NCI-H1417 (cell line): ENCODE measurements around the gene ATP10B.
"Not testable (repeated sequence)": the region's sequence is repeated elsewhere in the genome, so short reads cannot be mapped to it uniquely, and the experiment has no call there.

Experiments
- DNase-seq, 3 experiments: peaks; one replicate each; lab custom pipeline; 2025; lab: John Stamatoyannopoulos, UW

The ATP10B gene

GRCh38 chr5:160852049-160852448, at the start of gene ATP10B:
Gene ATP10B (minus strand): TSS chr5:160852211. CDS start chr5:160688074, 164,137 bp downstream.
- no peak for DNase-seq

DNA sequence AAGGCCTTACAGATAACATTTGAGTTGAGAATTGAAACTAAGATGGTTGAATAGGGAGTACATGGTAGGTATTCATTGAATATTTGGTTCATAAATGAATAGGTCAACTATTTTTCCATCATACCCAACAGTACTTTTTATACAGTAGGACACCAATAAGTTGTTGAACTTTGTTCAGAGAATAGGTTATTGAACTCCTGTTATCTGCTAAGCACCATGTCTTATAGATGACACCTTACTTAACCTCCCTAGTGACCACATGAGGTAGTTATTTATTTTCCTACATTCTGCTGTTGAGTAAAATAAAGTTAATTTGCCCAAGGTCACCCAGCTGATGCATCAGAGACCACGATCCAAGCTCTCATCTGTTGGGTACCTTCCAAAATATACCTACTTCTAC, 49.6 kb upstream of the ATP10B start:
- no peak for DNase-seq

- no peak for DNase-seq
These were observed 47.7 kb upstream of the ATP10B start for GRCh38 chr5:160899735-160900134.

DNA sequence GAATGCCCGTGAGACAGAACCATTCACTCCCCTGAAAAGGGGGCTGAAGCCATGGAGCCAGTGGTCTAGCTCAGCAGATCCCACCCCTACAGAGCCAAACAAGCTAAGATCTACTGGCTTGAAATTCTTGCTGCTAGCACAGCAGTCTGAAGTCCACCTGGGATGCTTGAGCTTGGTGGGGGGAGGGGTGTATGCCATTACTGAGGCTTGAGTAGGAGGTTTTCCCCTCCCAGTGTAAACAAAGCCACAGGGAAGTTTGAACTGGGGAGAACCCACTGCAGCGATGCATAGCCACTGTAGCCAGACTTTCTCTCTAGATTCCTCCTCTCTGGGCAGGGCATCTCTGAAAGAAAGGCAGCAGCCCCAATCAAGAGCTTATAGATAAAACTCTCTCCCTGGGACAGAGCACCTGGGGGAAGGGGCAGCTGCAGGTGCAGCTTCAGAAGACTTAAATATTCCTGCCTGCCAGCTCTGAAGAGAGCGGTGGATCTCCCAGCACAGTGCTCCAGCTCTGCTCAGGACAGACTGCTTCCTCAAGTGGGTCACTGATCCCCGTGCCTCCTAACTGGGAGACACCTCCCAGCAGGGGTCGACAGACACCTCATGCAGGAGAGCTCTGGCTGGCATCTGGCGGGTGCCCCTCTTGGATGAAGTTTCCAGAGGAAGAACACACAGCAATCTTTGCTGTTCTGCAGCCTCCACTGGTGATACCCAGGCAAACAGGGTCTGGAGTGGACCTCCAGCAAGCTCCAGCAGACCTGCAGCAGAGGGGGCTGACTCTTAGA, 41.4 kb upstream of the ATP10B start:
- not testable (repeated sequence) for DNase-seq

DNA sequence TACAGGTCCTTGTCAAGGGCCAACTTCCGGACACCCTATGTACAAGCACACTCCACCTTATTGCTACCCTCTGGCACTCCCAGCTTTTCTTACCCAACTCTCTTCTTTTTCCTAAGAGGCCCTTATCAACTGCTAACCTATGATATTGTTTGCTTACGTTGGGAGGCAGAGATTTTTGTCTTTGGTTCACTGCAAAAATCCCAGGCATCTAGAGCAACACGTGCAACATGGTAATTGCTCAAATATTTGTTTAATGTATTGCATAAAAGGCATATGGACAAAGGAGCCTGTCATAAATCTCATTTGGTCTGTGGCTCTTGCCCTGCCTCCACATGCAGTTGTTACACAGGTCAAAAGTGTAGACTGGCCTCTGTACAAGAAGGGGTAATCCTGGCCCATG, 35.8 kb upstream of the ATP10B start:
- DNase-seq: peak; percentile 38 to 83 (median 82)

- DNase-seq: not testable (repeated sequence)
These were observed 21.7 kb upstream of the ATP10B start for GRCh38 chr5:160873560-160874200.

DNA sequence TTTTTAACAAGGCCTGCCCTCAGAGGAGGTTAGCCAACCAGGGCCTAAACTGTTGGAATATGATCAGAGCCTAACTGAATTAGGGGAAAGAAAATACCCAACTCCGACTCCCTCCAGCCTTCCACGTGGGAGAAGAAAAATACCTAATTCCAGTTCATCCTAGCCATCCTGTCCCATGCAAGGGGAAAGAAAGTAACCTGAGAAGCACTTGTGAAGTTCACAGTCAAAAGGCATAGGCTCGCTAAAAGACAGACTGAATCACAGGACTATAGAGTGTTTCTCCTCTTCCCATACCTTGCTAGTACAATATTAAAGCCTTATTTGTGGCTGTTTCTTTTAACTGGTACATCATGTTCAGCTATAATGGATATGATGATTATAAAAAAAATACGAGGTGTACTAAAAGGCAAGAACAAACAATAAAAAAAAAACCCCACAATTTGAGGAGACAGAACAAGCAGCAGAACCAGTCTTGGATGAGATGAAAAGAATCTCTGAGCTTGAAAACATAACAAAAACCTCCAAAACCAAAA, 18.0 kb upstream of the ATP10B start:
- DNase-seq: no peak

DNA sequence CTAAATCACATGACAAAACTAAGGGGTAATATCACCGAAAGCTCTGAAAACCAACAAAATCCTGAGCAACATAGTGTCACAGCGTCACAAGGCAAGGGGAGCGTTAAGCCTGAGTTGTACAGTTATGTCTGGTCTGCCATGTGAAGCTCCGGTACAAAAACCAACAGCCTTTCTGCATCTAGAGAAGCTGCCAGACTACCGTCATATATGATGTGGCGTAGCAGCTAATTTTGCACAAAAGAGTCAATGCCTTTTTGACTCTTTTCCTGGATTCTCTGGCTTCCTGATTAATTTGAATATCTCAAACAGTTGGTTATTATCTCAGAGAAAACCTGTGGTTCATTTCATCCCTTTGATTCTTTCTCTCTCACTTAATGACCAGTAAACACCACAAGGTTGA, 16.0 kb upstream of the ATP10B start:
- DNase-seq: no peak

- no peak for DNase-seq
These were observed 560 bp downstream of the ATP10B start for GRCh38 chr5:160851451-160851850.

DNA sequence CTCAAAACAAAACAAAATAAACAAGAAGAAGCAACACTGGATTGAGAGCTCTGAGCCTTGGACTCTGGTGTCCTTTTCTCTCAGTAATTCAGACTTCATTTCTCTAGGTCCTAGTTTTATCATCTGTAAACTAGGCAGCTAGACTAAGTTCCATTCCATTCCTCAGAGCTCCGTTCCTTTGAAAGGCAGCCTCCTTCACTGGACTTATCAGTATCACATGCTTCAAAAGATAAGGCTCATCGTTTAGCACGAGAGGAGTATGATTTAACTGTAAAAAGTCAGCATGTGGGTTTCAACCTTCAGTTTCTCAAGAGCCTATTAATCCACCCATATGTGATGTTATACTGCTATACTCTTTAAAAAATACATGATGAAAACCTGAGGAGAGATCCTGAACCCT, 1.6 kb downstream of the ATP10B start:
- no peak for DNase-seq

GRCh38 chr5:160847526-160848085, 4.4 kb downstream of the ATP10B start:
- no peak for DNase-seq

DNA sequence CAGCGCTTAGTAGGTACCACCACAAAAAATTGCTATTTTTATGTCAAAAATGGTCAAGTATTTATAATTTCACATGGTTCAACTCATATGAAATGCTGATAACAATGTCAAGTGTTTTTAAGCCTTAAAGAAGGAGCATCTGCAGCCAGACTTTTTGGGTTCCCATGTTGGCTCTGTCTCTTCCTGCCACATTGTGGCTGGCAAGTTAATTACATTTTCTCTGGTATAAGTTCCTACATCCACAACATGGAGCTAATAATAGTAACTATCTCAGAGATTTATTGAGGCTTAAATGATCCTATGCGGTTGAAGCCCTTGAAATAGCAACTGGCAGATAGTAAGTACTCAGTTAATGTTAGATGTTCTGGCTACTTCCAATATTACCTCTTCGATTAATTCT, 5.4 kb downstream of the ATP10B start:
- DNase-seq: no peak

DNA sequence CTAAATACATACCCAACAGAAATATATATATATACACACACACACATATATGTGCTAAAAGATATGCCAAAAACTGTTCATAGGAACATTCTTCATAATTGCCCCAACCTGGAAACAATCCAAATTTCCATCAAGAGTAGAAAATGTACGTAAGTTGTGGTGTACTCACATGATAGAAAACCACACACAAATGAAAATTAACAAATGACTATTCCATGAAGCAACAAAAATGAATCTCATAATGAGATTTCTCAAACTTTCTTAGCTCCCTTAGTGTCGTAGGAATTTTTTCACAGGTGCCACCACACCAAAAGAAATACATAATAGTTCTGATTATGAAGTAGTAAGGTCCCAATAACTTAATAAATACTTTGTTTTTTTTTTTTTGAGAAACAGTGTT, 7.8 kb downstream of the ATP10B start:
- DNase-seq: no peak

DNA sequence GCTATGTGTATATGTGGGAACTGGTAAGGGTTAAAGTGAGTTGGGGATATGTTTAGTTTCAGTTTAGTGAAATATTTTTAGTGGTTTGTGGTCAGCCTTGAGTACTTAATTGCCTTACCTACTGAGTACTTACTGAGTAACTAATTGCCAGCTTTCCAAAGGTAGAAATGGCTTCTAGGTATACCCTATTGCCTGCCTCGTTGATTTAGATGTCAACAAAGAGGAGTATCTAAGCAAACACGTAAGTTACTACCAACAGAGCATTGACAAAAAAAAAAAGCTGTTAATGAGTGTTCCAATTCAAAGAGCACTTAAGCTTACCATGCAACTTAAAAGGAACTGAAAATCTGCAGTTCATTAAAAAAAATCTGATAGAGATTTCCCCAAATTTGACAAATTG, 8.8 kb downstream of the ATP10B start:
- DNase-seq: peak in 2 of 3 experiments; percentile 12 to 53

DNA sequence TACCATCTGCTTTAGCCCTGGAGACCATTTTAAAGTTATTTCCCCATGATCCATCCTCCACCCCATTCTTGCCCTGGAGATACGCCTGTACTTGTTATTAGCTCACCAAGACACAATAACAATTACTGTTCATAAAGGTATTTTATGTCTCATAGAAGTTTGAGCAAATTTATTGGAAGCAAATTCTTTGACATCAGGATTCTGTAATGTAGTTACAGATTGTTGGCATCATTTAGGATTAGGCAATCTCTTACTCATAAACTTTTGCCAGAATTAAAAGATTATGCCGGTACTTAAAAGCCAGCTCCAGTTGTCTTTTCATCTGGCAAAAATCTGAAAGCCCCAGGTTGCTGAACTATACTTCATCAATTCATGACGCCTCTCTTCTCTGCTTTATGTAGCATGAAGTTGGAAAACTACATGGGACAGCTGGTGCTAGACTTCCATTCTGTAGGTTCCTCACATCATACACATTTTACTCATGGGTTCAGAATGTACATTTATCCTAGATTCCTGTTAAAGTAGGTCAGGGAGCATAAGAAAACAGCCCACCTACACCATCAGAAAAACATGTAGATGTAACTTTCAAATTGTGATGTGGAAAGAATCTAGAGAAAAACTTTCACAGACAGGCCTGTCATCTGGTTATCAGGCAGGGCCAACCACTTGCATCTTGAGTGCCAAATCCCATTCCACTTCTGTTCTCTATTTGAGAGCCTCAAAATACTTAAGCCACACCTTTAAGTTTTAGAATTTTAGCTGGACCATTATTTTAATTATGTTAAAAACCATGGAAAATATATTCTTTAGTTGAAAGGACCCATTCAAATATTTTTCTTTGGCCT, 14.0 kb downstream of the ATP10B start:
- DNase-seq: no peak

GRCh38 chr5:160837211-160837610, 14.8 kb downstream of the ATP10B start:
- DNase-seq: no peak

DNA sequence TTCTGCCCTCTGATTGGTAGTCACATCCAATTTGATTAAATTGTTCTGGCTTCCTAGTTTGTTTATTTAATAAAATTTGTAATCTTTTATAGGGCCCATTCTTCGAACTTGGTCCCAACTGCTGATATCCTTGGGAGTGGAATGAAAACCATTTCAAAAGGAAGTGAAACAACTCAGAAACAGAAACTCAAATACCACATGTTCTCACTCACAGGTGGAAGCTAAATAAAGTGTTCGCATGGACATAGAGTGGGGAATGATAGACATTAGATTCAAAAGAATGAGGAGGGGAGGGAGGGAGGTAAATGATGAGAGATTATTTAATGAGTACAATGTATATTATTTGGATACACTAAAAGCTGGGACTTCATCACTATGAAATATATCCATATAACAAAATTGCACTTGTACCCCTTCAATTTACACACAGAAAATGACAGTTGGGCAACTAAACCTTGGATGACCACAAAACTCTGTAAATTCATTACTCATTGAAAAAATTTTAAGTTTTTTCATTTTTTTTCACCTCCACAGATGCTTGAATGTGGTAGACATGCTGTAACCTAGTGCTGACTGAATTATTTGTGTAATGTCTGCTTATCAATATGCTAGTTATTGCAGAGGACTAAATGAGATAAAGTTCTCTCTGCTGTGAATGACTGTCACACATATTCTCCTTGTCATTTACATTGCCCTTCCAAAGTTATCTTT, 16.0 kb downstream of the ATP10B start:
- no peak for DNase-seq

DNA sequence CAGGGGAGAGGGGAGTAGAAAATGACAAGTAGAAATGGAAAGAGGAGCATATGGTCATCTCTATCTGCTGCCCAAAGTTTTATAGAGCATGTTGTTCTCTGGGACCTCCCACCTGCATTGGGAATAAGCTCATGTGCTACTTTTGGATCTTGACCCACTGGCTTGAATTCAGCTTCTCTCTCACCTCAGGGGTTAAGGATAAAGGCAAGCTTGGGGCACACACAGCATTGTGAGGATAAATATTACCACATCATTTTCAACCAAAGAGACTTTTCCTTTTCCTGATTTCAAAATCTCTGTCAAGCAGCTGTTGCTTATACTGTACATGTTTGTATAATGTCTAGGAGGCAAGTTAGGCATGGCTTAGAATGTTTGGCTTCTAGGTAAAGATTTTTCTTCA, 16.6 kb downstream of the ATP10B start:
- no peak for DNase-seq

DNA sequence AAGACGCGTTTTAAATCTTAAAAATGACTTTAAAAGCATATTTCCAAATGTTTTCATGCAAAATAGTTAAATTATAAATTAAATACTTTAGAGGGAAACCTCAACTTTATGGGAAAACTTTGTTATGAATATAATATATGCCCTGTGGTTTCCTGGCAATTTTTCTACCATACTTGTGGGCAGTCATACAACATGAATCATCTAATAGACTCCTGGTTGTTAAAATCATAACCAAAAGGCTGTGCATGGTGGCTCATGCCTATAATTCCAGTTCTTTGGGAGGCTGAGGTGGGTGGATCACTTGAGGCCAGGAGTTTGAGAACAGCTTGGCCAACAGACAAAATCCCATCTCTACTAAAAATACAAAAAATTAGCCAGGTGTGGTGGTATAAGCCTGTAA, 18.2 kb downstream of the ATP10B start:
- no peak for DNase-seq

GRCh38 chr5:160831801-160832200, 20.2 kb downstream of the ATP10B start:
- DNase-seq: no peak

DNA sequence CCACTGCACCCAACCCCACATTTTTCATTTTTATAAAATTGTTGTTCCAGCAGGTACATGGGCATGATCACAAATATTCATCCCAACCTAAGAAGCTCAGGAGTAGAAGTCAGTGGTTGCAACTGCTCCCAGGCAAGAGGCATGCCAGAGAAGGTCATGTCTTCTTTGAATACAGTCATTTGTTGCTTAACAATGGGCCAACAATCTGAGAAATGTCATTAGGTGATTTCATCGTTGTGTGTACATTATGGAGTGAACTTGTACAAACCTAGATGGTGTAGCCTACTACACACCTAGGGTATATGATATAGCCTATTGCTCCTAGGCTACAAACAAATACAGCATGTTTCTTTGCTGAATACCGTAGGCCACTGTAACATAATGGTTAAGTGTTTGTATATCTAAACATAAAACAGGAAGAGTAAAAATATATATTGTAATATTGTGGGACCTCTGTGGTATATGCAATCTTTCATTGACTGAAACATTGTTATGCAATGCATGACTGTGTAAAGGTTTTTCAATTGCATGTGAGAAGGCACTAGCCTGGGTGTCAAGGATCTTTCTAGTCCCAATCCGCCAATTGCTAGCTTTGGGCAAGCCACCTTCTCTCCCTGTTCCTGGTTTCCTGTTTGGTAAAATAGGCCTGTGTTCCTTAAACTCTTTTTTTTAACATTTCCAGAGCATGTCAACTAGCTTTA, 27.6 kb downstream of the ATP10B start:
- no peak for DNase-seq
